Urothelium cell line (cell line): ENCODE measurements around the gene OR5B3.
"Not testable (repeated sequence)": the region's sequence is repeated elsewhere in the genome, so short reads cannot be mapped to it uniquely, and the experiment has no call there.

Experiments used
- DNase-seq: peaks from one replicate; pipeline ENCODE4 v3.0.0; 2011; ENCODE audit warnings: low spot score, mixed read lengths
- FAIRE-seq: peaks from 2 replicates; lab custom pipeline; 2011; peaks lifted over from hg19 to GRCh38; lab: Jason Lieb, UNC

Gene OR5B3

DNA sequence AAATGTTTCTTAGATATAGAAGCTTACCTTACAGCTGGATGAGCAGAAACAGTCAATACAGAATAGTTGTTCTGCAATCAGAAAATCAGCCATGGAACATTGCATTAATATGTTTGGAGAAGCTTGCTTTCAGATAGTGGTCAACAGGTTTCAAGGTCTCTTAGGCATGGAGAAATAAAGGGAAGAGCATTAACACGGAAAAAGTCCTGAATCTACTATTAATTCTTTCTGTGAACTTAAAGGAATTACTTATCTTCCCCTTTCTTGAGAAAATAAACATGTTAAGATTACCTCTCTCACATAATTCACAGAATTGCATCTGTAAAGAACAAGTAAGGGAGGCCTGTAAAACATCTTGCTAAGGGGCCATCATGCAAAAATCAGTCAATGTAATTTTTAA, at the start of gene OR5B3:
TSS of gene OR5B3 (minus strand) at position 101 of the 400 bp plus-strand sequence. CDS start 3,465 bp downstream, outside the sequence.
- no peak for FAIRE-seq

DNA sequence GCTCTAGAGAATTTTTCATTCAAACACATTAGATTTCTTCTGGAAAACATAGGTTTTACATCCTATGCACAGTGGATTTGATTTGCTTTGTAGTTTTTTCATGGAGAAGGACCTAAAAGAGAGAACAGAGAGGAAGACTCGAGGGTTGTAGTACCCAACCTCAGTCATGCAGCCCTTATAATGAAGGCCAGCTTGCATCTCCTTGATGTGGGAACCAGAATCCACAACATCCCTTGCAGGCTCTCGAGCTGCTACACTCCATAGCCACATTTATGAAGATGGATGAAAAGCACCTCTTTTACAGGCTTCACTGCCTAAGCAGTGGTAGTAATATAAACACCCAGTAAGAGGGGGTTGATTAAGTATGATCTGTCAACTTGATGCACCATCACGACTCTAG, 44.9 kb upstream of the OR5B3 start:
- DNase-seq, result no peak
- no peak for FAIRE-seq

More for the DNA sequence above, at the start of gene OR5B3:
- no peak for DNase-seq

DNA sequence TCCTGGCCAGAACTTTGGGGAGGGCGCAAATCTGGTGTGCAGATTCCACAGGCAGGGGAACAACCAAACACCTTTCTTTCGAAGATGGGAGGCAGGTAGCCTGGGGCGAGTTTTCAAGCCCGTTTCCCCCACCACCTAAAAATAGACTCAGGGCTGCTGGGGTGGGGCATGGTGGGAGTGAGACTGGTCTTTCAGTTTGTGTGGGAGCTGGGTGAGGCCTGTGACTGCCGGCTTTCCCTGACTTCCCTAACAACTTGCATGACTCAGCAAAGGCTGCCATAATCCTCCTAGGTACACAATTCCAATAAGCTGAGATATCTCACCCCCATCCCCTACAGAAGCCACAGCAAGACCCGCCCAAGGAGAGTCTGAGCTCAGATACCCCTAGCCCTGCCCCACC, 39.6 kb upstream of the OR5B3 start:
- FAIRE-seq, result no peak
- no peak for DNase-seq

DNA sequence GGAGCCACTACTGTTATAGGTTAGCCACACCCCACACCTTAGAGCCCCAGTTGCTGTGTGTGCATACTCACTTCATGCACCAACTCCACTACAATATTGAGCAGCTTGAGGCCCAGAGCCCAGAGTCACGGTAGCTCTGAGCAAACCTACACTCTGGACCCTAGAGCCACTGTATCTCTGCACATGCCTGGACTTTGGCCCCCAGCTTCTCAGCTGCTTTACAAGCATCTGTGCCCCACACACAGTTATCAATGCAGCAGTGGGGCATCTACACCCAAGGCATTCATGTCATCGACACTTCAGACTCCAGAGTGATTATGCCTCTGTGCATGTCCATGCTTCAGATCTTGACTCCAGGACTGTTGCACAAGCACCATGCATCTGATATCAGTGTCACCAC, 37.6 kb upstream of the OR5B3 start:
- no peak for FAIRE-seq
- DNase-seq, result no peak

DNA sequence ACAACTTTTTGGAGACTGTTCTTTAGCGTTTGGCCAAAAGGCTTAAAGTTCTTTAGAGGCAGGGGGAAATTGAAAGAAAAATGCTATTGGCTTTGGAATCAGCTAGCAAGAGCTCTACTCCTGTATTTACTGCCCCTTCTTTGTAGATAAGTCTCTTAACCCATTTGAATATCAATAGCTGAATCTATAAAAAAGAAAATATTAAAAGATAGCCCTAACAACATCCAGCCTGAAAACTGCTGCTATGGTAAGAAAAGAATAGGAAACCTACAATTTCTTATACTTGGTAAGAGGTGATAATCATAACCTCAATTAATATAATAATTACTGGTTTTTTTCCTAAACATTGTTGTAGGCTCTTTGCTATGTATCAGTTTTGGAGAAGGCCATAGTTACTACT, 35.5 kb upstream of the OR5B3 start, which contains the start of gene OR5B12:
TSS of gene OR5B12 (minus strand) at position 101 of the 400 bp plus-strand sequence. CDS start 2,085 bp downstream, outside the sequence.
- no peak for DNase-seq
- FAIRE-seq, result no peak

DNA sequence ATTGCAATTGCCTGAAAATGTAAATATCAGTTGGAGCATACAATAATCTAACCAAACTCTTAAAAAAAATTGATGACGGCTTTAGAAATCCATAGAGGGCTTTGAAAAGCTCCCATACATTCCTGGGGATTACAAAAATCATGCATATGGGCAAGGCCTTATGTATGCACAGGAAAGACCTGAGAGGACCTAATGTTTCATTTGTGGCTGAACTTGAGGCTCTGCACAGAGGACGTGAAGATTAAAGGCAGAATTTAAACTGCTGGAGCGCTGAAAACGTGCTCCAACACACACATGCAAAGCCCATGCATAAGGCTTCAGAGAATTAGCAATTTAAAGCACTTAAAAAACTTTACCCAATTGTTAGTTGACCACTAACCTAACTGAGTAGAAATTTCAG, 31.8 kb upstream of the OR5B3 start:
- DNase-seq (no peak), FAIRE-seq (no peak)

DNA sequence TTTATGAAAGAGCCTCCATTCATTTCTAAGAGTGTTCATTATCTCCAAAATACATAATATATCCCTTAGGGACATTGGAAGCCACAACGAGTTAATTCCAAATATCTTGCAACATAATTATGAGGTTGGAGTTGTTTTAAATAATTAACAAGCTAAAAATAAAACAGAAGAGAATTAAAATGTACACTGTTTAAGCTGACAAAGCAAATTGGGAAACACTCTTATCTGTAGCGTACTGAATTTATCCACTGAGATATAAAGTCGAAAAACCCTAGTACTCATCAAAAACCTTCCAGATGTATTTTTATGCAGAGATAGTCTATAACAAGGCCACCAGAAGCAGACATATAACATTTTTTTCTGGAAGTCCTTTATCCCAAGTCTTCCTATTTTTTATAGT, 27.5 kb upstream of the OR5B3 start:
- no peak for FAIRE-seq
- DNase-seq, result no peak

DNA sequence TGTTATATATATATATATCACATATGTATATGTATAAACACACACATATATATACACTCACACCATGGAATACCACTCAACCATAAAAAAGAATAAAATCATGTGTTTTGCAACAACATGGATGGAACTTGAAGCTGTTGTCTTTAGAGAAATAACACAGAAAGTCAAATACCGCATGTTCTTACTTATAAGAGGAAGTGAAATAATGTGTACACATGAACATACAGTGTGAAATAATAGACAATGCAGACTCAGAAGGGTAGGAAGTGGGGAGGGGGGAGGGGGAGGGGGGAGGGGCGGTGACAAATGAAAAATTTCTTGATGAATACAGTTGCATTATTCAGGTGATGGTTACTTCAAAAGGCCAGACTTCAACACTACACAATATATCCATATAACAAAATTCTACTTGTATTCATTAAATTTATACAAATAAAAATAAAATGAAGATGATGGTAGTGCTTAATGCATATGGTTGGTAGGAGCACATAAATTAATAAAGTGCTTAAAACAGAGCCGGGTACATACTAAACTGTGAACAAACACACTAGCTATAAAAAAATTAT, 27.0 kb upstream of the OR5B3 start:
- DNase-seq (no peak), FAIRE-seq (no peak)

DNA sequence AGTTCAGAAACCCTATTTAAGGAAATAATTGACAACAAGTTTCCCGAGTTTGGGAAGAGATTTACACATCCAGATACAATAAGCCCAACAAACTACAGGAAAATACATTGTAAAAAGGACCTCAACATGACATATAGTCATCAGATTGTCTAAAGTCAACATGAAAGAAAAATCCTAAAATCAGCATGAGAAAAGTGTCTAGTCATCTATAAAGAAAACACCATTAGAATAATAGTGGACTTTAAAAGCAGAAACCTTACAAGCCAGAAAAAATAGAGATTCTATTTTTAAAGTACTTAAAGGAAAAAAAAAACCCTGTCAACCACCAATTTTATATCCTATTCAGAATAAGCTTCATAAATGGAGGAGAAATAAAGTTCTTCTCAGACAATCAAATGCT, 22.6 kb upstream of the OR5B3 start:
- FAIRE-seq (no peak), DNase-seq (no peak)

DNA sequence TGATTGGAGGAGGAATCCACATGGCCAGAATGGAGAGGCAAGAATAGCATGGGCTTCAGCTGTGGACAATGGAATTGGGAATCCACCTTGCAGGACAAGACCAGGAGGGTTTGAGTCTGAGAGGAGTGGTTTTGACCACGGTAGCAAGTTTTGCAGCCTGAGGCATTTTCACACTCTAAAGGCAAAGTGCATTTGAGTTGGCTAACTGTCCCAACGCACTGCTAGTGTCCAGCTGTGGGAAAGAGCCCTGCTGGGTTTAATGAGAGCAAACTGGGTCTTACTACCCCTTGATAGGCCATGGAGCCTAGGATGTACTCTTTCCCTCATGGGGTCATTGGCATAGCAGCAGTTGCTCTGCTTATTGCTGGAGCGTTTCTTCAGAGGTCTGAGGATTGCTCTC, 21.3 kb upstream of the OR5B3 start, which contains the start of gene OR5B2:
TSS of gene OR5B2 (minus strand) at position 101 of the 400 bp plus-strand sequence. CDS start 4,860 bp downstream, outside the sequence.
- FAIRE-seq (no peak), DNase-seq (no peak)

DNA sequence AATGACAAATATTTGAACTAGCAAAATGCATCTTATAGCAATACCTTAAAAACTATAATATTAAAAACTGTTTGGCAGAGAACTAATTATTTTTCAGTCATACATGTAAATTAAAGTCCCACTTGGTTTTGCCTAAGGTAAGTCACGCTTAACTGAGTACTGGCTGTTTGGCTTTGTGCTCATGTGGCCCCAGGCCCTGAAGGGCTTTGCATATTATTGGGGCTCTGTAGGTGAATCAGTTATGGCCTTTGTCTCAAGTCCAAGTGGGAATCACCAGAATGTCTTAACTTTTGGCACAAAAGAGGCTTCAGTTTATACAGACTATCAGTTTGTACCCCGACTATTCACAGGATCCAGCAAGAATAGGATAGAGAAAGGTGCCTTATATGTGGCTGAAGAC, 7.1 kb downstream of the OR5B3 start:
- FAIRE-seq, DNase-seq: not testable (repeated sequence)

DNA sequence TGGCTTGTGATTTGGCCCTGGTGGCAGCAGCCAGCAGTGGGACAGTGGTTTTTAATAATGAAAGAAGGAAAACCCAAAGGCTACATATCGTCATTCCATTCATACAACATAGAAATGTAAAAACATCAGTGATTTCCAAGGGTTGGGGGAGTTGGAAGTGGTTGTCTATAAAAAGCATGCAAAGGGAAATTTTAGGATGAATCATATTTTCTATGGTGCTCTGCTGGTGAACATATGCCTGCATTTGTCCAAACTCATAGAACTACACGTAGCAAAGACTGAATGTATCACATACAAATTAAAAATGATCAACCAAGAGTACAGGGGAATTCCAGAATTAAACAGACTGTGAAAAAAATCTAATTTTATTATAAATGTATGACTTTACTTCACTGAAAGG, 11.1 kb downstream of the OR5B3 start:
- DNase-seq, result no peak

DNA sequence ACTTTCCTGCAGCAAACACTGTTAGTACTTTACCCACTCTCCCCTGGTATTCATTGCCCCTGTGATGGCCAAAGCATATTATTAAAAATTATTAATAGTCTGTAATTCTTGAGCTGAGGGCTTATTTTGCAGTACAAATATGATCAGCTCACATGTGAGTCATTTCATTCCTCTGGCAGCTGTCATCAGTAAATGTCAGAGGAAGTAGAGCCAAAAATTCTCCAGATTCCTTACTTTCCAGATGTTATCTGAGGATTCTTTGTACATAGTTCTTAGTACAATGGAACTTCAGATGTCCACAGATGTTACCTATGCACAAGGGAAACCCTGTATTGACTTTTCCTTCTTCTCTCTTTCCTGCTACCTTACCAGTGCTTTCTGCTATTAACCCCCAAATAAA, 12.5 kb downstream of the OR5B3 start:
- DNase-seq (peak; percentile 59), FAIRE-seq (no peak)

More for the DNA sequence above, 11.1 kb downstream of the OR5B3 start:
- FAIRE-seq, result no peak

DNA sequence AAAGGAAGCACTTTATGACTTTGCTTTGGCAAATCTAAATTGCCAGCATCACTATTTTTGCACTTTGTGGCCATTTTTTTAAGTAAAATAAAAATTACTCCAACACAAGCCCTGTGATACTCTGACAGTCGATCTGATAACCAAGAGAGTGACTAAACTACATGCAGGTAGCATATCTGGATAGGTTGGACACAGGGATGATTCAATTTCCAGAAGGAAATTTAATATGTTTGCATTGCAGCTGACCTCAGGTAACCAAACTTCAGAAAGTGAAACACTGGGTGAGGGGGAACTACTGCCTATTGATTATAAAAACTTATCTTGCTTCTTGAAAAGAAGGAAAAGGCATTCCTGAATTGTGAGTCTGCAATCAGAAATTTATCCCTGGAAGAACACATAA, 13.9 kb downstream of the OR5B3 start:
- DNase-seq, result peak; percentile 7
- FAIRE-seq, result no peak

DNA sequence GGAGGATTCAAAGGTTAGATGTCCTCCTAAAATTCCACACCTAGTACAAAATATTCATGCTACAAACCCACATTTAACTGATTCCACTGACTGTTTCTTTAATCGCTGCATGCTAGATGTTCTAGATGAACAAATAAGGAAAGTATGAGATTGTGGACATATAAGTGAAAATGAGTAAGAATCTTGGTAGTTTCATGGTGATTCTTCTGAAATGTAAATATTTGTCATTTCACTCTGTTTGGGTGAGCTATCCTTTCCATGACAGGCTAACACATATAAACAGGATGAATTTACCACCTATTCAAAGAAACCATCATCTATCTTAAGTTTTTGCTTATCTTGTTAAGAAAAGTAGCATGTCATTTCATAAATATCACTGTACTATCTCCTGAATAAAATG, 14.8 kb downstream of the OR5B3 start:
- FAIRE-seq, result no peak
- DNase-seq, result no peak

DNA sequence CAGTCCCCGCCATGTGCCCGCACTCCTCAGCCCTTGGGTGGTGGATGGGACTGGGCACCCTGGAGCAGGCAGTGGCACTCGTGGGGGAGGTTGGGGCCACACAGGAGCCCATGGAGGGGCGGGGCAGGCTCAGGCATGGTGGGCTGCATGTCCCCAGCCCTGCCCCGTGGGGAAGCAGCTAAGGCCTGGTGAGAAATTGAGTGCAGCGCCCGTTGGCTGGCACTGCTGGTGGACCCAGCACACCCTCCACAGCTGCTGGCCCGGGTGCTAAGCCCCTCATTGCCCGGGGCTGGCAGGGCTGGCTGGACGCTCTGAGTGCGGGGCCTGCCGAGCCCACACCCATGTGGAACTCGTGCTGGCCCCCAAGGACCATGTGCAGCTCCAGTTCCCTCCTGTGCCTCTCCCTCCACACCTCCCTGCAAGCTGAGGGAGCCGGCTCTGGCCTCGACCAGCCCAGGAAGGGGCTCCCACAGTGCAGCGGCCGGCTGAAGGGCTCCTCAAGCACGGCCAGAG, 16.1 kb downstream of the OR5B3 start:
- FAIRE-seq (no peak), DNase-seq (no peak)

DNA sequence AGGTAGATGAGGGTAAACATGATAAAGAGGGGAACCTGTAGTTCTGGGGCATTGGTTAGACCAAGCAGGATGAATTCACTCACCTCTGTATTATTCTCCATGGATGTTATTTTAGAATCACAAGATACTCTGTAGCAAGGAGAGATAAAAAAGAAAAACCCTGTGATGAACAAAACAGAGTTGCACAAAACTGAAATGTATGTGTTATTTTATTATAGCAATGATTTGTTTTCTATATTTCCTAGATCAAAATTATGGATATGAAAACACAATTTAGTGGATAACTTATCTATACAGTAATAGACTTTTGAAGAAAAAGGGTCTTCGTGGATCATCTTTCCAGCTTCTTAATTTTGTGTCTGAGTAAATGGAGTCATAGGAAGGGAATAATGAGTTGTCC, 47.7 kb downstream of the OR5B3 start, which contains the start of gene OR5B17:
TSS of gene OR5B17 (minus strand) at position 101 of the 400 bp plus-strand sequence. CDS start at position 101, 0 bp downstream.
- no peak for FAIRE-seq
- DNase-seq, result no peak

DNA sequence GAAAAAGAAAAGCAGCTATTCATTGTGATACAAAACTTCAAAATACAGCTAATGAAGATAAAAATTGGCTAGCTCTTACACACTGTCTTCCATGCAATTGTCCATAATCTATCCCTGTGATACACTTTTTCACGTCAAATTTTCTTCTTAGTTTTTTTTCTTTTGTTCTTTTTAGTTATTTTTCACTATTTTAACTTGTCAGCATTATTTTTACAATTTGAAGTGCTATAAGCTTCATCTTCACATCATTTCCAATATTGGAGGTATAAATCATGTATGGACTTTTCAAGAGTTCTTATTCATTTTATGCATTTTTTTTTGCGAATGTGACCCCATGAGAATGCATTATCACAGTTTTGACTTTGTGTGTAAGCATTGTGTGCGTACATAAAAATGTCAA, 51.9 kb downstream of the OR5B3 start:
- FAIRE-seq (no peak), DNase-seq (no peak)
